Measurements from ENCODE around the gene KRT80.

GRCh38 chr12:52170827-52171226, 21.0 kb downstream of the KRT80 start:
- no peak for TF ChIP-seq CTCF (optimal IDR thresholded peaks at IDR 0.05 in 1 of 3, IDR thresholded peaks at IDR 0.05 in 1 of 3, conservative IDR thresholded peaks at IDR 0.05 in 1 of 3; ENCODE audit: extremely low read depth in 1 of 3, insufficient read depth in 2 of 3, low read length in 3 of 3)
- TF ChIP-seq EZH2 (IDR thresholded peaks at IDR 0.05; ENCODE audit: low read length) = no peak
